DMS 273 treated with DMSO at 0.1 percent for 48 hours (cell line): ENCODE measurements around the gene ATL2.
A peak's percentile ranks its signal among the peaks of the same experiment; 100 is the strongest.
"Not testable (repeated sequence)": the region's sequence is repeated elsewhere in the genome, so short reads cannot be mapped to it uniquely, and the experiment has no call there.

Source experiments
- DNase-seq: peaks from one replicate; lab custom pipeline; 2025; lab: John Stamatoyannopoulos, UW

The ATL2 gene

GRCh38 chr2:38274286-38275276 is 102.5 kb downstream of the ATL2 start:
- DNase-seq = peak; percentile 73

DNA sequence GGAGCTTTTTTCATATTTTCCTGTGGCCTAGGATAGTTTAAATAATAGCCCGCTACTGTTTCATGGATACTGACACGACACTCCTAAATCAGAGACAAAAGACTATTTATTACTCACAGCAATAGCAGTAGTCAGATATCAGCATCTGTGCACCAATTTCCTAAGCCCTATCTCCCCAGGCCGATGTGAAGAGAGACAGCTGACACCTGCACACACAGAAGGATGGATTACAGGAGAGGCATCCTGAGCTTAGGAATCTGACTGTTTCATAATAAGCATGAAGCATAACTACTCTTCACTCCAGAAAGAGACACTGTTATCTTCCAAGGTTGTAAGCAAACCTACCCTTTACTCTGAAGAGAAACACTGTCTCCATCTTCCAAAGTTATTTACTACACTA is 105.4 kb downstream of the ATL2 start:
- no peak for DNase-seq

DNA sequence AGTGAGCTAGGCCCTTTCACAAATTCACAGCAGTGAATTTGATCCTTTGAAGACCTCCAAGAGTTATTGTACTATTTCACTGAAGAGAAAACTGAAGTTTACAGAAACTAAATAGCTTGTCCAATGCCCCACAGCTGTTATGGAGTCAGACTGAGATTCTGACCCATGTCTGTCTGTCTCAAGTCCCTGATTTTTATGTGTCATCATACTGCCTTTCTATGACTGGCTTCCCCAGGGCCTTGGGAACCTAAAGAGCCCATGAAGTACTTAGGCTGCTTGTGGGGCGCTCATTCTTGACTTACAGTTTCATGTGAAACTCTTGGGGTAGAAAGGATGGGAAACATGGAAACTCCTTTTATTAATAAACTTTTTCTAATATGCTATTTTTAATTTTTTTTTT is 107.7 kb downstream of the ATL2 start:
- no peak for DNase-seq

DNA sequence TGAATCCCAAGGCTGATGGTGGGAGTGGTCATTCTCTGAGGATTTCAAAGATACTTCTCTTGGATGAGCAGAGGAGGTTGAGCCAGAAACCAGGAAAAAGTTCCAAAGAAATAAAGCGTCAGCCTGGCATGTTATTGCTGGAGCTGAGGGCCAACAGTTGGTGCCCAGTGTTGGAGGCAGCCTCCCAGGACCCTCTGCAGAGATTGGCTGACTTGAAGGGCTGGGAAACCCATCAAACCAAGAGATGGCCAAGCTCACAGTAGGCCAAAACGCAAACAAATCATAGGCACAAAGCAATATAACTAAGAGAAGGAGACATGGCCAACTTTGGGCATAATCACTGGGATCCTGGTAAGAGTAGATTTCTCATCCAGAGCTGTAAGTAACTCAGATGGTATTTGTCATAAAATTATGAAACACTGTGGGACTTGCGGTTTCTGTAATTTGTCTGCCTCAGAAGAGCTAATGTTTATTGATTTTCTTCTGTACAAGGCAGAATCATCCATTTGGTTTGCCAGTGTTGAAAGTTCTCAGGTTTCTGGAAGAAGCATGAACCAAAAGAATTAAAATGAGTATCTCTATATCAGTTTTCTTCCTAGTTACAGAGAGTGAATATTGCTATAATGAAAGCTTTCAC is 108.3 kb downstream of the ATL2 start:
- no peak for DNase-seq

GRCh38 chr2:38268001-38268400 is 109.1 kb downstream of the ATL2 start:
- no peak for DNase-seq

GRCh38 chr2:38267270-38267925 is 109.7 kb downstream of the ATL2 start:
- DNase-seq = no peak

GRCh38 chr2:38266382-38267061 is 110.6 kb downstream of the ATL2 start:
- DNase-seq = no peak

DNA sequence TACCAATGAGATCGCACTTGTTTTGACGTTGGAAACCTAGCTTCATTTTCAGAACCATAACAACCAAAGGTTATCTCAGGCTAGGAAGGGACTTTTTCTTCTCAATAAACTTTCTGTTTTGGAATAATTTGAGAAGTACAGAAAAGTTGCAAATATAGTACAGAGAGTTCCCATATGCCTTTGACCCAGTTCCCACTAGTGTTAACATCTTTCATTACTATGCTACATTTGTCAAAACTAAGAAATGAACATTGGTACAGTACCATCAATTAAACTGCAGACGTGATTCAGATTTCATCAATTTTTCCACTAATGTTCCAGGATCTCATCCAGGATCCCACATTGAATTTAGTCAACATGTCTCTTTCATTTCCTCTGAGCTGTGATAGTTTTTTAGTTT is 111.6 kb downstream of the ATL2 start:
- DNase-seq = no peak

GRCh38 chr2:38264396-38265221 is 112.5 kb downstream of the ATL2 start:
- DNase-seq = no peak

DNA sequence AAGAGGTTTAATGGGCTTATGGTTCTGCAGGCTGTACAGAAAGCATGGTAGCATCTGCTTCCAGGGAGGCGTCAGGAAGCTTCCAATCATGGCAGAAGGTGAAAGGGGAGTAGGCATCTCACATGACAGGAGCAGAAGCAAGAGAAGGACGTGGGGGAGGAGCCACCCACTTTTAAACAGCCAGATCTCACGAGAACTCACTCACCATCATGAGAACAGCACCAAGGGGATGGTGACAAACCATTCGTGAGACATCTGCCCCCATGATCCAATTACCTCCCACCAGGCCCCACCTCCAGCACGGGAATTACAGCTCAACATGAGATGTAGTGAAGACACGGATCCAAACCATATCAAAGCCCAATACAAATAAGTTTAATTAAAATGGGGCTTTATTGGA is 113.8 kb downstream of the ATL2 start:
- no peak for DNase-seq

- no peak for DNase-seq
Observed at GRCh38 chr2:38262069-38262871, 114.8 kb downstream of the ATL2 start.

DNA sequence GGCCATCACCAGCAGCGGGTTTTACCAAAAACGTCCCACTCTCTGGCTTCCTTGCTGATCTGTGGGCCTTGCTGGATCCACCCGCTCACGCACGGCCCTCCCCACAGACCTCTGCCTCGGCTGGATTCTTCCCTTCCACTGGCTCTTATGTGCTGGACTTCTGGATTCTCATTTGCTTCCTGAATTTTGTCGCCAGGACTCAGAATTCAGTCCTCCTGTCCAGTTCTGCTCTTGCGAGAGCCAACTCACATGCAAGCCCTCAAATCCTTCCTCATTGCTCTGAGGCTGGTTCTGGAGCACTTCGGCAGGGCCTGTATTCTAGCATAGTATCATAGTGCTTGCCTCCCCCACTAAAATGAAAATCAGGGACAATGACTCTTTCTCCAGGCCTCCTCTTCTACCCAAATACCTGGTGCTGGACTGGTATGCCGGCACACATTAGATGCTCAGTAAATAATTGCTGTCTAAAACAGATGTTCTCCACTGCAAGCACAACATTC is 115.5 kb downstream of the ATL2 start:
- no peak for DNase-seq

DNA sequence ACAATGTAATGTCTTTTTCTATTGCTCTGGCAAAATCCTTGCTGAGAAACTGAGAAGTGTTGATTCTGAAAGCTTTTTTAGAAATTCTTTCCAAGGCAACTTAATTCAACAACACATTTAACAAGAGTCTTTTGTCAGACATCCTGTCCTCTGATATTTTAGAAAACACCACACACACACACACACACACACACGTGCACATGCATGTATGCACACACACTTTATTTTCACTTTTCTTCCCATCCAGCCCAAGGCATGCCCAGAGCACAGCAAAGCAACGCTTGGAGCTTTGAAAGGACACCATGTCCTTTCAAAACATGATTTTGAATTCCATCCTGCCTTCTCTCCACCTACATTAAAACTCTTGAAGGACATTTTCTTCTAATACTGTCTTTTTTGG is 116.1 kb downstream of the ATL2 start:
- DNase-seq = no peak

DNA sequence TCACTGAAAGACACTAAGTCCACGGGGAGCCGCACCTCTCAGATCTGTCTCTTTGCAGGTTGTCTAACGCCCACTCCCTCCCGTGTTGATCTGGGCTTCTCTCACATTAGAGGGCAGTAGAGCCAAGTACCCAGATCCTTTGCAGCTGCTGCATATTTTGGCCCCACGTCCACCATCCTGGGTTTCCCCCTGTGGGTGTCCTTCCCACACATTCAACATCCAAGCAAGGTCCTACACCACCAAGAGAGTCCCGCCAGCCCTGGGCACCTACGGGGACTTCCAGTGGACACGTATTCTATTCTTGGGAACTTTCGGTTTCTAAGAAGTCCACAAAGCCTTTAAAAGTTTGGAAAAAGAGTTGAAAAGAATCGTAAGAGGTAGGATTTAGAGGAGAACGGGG is 116.6 kb downstream of the ATL2 start:
- DNase-seq = no peak

GRCh38 chr2:38259311-38259710 is 117.8 kb downstream of the ATL2 start:
- no peak for DNase-seq

DNA sequence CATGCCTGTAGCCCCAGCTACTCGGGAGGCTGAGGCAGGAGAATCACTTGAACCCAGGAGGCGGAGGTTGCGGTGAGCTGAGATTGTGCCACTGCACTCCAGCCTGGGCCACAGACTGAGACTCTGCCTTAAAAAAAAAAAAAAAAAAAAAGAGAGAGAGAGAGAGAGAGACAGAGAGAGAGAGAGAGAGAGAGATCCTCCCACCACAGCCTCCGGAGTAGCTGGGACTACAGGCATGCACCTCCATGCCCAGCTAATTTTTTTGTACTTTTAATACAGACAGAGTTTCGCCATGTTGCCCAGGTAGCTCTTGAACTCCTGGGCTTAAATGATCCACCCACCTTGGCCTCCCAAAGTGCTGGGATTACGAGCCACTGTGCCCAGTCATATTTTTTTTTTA is 119.4 kb downstream of the ATL2 start:
- not testable (repeated sequence) for DNase-seq

DNA sequence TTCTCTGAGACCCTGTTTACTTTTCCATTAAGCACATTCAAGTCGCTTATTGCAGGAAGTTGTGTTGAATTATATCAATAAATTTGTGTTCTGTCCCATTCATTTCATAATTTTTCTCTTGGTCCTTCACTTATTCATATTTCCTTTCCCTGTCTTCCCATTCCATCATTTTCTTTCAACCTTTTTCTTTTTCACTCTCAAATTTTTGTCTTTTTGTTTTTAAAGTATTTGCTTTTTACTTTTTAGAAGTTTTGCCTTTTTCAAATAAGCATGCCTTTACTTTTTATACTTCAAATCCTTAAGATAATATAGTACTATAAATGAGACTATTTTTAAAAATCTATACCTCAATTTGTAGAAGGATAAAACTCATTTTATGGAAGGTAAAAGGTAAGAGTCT is 120.5 kb downstream of the ATL2 start:
- DNase-seq = no peak

DNA sequence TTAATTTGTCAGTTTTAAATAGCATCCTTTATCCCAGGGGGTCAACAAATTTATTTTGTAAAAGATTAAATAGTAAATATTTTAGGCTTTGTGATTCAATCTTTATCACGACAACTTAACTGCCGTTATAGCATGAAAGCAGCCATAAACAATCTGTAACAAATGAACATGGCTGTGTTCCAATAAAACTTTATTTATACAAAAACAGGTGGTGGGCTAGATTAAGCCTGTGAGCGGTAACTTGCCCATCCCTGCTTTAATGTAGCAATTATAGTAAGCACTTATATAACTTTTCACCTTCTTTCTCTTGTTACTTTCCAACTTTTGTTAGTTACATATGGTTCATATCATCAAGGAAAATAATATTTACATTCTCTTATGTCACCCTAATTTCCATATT is 121.9 kb downstream of the ATL2 start:
- DNase-seq = no peak

GRCh38 chr2:38254796-38255195 is 122.3 kb downstream of the ATL2 start:
- DNase-seq = no peak

DNA sequence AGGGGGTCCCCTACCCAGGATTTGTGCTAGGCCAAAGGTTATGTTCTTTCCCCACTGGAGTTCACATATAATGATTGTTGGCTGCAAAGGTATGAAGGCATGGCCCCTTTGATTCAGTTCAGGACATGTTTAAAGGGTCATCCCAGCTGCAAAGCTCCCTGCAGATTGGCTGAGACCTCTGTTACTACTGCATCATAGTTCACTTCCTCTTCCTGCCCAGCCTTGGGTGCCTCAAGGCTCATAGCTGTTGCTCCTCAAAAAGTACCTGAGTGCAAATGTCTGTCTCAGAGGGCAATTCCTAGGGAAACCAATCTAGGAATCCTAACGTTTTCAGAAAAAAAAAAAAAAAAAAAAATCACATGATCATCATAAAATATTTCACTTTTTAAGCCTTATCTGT is 125.1 kb downstream of the ATL2 start:
- no peak for DNase-seq
